Suppressor macrophage treated with lipopolysaccharide for 4 hours (primary cell): Measurements from ENCODE around the gene MTA3.
A peak's percentile ranks its signal among the peaks of the same experiment; 100 is the strongest.

Experiments
- DNase-seq: peaks from one replicate; pipeline ENCODE4 v3.0.0-alpha.2; 2020

MTA3 gene

DNA sequence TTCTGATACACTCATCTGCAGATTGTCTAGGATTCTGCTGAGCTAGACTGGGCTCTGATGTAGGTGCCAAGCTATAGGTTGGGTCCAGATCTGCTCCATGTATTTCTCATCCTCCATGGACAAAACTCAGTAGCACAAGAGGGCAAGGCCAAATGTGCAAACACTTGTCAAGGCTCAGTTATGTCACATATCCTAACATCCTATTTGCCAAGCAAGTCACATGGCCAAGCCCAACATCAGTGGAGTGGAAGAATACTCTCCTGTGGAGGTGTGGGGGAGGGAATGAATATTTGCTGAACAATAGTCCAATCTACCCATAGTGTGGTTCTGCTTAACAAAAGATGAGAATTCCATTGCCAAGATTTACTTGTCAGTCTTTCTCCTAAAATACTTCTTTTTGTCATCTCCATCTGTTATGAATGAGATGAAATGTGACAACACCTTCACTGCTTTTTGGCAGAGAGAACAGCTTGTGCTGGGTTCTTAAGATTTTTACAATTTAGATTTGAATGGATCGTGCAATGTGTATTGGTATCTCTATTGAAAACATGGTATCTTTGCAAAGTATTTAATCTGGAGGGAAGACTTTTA, 105.7 kb downstream of the MTA3 start:
- no peak for DNase-seq

DNA sequence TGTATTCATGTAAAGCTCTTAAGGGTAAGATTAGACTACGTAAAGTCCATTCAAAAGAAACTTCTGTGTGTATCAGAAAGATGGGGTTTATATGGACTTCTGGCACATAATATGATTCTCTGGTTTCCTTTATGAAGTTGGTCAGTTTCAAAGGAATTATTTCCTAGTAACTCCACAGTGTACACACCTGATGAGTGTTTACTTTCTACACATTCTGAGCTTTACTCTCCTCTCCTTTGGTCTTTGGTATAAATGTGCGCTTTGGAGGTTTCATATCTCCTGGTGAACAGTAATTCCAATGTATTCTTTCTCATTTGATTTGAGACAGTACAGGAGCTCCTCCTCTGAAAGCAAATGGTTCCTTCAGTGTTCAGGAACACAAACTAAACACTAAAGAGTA, 107.4 kb downstream of the MTA3 start:
- no peak for DNase-seq

DNA sequence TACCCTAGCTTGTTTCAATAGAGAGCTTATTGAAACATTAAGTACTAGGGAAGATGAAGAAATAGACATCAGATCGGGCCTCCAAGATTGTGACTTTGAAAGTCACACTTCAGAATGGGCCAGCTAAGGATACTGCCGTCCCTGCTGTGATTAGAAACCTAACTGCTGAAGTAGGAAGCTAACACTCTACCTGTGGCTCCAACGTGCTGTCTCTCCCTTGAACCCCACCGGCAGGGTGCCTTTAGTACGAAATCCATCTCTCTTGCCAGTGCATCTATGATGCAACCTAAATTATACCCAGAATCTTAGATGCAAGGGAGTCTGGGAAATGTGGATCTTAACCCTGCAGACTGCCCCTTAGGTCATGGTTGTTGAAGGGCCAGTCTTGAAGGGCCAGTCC, 116.9 kb downstream of the MTA3 start:
- no peak for DNase-seq

DNA sequence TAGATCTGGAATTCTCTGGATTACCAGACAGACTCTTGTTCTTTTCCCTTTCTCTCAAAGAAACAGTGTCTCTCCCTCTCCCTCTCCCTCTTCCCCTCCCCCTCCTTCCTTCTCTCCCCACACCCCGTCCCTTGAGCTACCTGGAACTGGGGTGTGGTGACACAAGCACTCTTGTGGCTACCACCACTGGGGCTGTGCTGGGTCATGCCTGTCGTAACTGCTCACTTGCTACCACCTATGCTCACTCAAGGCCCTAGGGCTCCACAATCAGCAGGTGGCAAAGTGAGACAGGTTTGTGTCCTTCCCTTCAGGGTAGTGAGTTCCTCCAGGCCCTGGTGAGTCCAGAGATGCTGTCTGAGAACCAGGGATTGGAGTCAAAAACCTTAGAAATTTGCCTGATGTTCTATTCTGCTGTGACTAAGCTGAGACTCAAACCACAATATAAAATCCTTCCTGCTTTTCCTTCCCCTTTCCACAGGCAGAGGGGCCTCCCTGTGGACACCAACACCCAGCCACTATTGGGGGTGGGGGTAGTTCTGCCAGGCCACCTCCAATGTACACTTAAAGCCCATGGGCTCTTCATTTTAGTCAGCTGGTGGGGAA, 124.7 kb downstream of the MTA3 start:
- peak; percentile 51 for DNase-seq

DNA sequence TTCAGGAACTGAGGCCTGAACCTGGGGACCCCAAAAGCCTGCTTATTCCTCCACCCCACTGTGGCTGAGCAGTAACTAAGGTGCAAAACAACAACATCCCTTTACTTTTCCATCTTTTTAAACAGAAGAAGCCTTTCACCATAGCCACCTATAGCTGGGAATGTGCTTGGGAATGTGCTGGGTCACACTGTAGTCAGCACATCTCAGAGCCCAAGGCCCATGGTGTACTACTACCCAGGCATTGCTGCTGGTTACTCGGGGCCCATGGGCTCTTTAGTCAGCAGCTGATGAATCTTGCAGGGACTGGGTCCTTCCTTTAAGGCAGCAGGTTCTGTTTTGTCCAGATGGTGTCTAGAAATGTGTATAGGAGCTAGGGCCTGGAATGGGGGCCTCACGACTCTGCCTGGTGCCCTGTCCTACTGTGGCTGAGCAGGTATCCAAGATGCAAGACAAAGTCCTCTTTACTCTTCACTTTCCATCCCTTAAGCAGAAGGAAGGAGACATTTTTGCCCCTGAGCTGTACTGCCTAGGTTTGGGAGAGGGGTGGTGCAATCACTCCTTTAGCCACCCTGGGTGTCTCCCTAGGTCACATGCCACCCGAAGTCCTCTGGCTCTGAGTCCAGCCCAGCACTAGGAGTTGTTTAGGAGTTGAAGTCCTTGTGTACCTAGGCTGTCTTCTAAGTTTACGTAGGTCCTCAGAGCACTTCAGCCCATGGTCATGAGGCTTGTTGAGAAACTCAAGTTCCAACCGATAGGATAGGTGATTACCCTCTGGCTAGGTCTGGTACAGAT, 125.5 kb downstream of the MTA3 start:
- peak; percentile 19 for DNase-seq

DNA sequence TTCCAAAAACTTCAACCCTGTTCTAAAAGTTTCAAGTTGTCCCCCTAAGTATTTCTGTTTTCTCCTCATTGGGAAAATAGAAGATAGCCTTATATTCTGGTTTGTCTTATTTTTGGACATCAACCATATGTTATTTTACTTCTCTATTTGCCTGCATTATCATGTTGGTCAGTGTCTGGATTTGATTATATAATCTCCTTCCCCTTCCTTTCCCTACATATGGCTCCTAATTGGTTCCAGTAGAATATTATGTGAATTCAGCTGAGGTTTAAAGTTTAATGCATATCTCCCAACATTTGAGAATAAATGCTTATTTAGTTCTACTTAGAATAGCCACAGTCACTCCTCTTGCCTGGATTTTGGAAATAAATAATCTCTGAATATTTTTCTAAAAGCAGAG, 128.6 kb downstream of the MTA3 start:
- DNase-seq: no peak

DNA sequence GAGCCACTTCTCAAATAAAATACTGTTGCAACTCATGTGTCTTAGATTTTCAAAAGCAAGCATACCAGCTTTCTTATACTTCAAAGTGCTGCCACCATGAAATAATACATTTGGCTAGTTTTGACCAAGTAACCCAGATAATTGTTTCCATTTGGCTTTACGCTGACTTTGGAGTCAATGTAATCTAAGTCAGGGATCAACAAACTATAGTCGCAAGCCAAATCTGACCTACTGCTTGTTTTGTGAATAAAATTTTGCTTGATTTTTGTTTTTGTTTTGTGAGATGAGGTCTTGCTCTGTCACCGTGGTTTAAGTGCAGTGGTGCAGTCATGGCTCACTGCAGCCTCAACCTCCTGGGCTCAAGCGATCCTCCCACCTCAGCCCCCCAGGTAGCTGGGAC, 130.5 kb downstream of the MTA3 start:
- no peak for DNase-seq

DNA sequence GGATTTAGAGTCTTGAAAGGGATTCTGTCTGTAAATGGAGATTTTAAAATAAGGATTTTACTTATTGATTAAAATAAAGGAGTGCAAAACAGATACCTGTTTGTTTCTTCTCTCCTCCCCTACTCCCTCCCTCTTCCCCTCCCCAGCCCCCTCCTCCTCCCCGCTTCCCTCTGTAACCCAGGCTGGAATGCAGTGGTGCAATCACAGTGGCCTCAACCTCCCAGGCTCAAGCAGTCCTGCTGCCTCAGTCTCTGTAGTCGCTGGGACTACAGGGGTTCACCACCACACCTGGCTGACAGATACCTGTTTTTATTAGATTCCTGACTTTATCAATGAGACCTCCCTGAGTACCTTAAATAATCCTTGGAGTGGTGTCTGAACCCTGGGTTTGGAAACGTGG, 138.4 kb downstream of the MTA3 start:
- DNase-seq: no peak

DNA sequence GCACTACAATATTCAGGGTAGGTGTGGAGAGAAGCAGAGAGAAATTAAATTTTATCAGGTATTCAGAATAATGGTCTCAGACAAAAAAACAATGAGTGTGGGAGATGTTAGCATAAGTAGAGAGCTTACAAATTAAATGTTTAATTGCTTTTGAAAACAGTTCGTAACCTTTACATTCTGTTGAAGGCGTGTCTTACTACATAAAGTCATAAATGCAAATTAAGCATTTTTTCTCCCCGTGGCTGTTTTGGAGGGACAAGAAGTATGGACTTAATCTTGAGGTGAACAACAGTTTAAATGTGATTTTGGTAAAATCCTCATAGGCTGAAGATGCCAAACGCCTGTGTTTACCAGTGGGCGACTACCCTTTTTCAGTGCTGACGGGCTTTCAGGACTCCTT, 139.7 kb downstream of the MTA3 start:
- no peak for DNase-seq

DNA sequence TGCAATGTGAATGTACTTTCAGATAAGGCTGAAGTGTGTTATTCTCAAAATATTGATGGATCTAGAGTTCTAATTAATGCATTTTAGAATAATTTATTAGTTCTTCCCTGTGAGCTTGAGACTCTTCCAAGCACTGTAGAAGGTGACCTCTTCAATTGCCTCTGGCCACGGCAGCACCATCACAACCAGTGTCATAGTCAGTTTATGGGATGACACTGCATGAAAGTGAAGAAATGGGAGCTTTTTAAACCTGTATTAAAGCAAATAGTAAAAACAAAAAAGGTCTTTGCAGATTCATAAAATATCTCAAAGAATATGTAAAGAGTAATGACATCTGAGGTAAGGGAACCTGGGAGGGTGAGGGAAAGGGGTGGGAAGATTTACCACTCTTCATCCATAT, 143.5 kb downstream of the MTA3 start:
- DNase-seq: no peak

DNA sequence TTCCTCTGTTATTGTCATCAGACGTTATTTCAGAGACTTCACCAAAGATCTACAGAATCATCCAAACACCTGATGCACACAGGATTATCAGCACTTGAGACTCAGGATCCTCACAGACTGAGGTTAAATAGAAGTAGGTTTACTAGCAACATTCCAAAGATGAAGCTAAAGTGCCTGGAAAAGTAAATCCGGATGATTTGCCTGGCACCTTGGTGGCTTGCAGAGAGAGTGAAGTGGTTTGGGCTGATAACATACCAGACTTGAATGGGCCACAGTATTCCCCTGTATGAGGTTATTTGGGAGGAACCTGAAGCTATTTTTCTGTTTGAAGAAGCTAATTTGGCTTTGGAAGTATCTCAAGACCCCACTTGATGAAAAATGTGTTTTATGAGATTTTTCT, 144.5 kb downstream of the MTA3 start:
- no peak for DNase-seq

DNA sequence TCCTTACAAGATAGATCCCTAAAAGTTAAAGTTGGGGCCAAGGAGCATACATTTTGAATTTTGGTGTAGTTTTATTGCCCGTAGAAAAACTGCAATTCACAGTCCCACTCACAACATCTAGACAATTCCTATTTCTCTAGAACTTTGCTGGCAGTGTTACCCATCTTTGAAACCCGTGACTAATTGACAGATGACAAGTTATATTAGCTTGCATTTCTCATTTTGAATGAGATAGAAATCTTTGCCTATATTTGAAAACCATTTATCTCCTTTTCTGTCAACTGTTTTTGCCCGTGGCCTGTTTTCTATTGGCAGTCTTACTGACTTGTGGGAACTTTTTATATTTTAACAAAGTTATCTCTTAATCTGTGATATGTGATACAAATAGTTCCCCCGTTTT, 145.5 kb downstream of the MTA3 start:
- no peak for DNase-seq

DNA sequence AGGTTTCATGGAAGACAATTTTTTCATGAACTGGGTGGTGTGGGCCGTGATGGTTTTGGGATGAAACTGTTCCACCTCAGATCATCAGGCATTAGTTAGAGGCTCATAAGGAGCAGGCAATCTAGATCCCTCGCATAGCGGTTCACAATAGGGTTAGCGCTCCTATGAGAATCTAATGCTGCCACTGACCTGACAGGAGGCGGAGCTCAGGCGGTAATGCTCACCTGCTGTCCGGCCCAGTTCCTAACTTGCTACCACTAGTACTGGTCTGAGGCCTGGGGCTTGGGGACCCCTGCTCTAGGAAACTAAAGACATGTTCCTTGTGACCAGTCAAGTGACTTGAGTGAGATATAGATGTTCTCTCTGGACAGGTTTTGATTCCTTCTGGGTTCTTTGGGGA, 146.3 kb downstream of the MTA3 start:
- DNase-seq: no peak

DNA sequence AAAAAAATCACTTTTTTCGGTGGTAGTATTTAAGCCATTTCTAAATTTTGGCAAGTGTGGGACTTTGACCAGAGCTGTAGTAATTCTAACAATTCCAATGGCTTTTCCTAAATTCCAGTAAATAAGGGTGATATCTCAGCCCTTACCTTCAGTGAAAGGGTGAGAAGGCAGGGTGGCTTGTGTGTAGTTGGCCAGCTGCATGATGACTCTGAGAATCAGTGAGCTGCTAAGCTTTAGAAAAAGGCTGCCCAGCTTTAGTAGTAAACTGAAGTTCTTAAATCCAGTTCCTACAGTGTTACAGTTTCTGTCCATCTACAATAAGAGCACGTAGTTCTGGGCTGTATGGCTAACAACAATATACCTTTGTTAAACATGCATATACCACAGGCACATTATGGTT, 153.5 kb downstream of the MTA3 start:
- DNase-seq: no peak

DNA sequence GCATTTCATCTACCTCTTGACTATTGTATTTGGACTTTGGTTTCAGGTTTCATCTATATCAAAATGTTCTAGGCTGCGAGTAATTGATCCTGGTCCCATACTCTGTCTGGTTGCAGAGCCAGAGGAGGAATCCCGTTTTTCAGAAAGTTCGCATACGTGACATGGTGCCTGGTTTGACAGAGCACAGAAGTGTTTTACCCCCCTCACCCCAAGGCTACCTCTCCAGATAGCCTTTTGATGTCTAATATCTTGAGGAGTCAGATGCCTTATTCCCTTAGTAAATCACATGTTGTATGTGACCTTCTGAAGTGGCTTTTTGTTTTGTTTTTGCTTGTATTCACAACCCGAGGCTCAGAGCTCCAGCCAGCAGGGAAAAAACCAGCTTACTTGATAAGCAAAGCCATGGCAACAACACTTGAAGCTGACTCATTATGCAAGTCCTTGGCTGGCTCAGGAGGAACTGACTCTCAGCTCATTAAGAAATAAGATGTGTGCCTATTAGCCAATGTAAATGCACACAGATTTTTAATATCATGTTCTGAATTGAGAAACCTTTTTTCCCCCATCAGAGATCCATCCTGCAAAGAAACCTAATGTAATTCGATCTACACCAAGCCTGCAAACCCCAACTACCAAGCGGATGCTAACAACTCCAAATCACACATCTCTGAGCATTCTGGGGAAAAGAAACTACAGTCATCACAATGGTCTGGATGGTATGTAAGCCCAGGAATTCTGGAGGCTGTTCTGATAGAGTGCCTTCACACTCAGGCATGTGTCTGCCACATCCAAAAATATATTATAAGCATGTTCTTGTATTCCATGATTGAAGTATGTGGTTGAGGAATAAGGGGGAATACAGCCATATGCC, 154.1 kb downstream of the MTA3 start:
- DNase-seq: peak; percentile 96

DNA sequence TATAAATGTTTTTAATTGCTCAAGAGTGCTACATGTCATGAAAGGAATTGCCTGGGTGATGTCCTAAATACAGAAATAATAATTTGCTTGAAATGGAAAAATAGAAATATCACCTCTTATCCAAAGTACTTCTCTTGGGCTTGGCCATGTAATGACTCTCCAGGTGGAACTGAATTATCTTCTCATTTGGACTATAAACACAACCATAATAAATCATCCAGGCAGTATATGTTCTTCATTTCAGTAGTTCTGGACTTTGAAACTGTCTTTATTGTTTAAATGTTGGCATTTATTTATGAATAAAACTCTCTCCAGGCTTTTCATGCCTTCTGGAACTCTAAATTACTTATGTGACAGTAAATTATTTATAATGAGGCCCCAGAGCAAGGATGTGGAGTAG, 155.0 kb downstream of the MTA3 start:
- no peak for DNase-seq

DNA sequence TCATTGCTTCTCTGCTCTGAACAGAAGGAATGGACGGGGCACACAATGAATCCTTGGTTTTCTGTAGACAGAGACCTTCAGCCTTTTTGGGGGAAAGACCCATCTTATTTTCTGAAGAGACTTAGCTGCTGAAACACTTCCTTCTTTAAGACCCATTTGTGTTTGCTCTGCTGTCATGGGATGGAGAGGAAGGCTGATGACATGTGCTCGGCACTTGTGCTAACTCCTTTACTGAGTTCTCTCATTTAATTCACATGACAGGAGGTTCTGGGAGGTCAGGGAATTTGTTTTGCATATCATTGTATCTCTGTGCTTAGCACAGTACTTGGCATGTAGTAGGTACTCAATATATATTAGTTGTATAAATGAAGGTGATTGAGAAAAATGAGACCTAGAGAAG, 156.5 kb downstream of the MTA3 start:
- DNase-seq: peak; percentile 71

DNA sequence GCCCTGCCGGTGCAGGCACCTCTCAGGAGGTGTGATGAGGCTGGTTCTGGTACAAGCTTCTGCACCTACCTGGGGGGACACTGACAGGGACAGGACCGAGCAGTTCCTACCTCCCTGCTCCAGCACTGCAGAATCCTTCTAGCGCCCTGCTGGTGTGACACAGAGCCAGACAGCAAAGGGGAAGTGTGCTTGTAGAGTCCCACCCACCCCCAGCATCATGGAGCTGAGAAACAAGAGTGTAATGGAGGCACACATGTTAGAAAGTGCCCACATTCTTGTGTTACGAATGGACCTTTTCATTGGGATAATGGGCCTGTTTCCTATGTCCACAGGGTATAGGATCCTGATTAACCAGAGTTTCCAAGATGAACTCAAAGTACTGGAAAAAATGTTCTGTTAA, 157.2 kb downstream of the MTA3 start:
- DNase-seq: peak; percentile 71

DNA sequence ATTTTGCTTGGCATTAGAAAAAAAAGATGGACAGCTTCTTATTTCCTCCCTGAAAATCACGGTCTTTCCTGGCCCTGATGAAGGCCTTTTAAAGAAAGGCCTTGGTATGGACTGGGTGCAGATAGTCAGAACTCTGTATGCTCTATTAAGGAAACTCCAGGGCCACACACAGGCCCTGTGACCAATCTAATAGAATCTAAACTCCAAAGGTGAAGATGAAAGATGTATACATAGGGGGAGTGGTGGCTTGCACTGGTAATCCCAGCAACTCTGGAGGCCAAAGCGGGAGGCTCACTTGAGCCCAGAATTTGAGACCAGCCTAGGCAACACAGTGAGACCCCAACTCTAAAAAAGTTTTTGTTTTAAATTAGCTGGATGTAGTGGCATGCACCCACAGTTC, 158.2 kb downstream of the MTA3 start:
- DNase-seq: no peak

DNA sequence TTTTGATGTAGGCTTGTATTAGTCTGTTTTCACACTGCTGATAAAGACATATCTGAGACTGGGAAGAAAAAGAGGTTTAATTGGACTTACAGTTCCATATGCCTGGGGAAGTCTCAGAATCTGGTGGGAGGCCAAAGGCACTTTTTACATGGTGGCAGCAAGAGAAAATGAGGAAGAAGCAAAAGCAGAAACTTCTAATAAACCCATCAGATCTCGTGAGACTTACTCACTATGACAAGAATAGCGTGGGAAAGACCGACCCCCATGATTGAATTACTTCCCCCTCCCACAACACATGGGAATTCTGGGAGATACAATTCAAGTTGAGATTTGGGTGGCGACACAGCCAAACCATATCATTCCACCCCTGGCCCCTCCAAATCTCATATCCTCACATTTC, 162.9 kb downstream of the MTA3 start:
- peak; percentile 45 for DNase-seq

DNA sequence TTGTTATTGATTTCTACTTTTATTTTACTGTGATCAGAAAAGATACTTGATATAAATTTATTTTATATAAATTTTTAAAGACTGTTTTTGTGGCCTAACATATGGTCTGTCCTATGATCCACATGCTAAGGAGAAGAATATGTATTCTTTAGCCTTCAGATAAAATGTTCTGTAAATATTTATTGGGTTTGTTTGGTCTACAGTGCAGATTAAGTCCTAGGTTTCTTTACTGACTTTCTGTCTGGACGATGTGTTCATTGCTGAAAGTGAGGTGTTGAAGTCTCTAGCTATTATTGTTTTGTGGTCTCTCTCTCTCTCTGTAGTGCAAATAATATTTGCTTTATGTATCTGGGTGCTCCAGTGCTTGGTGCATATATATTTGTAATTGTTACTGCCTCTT, 165.4 kb downstream of the MTA3 start:
- DNase-seq: no peak

DNA sequence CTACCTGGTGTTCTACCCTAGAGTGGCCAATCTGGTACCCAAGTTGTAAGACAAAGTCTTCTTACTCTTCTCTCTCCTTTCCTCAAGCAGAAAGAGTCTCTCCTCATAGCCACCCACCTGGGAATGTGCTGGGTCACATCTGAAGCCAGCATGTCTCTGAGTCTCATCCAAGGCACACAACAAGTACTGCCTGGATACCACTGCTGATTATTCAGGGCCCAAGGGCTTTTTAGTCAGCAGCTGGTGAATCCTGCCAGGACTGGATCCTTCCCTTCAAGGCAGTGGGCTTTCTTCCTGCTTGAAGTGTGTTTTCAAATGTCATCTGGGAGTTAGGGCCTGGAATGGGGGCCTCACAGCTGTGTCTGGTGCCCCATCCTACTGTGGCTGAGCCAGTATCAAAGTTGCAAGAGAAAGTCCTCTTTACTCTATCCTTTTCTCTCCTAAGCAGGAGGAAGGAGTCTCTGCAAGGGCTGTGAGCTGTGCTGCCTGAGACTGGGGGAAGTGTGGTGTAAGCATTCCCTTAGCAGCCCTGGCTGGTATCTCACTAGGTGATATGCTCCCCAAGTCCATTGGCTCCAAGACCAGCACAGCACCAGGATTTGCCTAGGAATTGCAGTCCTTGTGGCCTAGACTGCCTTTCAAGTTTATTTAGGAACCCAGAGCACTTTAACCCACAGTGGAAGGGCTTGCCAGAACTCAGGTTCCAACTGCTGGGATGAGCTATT, 168.3 kb downstream of the MTA3 start:
- no peak for DNase-seq

DNA sequence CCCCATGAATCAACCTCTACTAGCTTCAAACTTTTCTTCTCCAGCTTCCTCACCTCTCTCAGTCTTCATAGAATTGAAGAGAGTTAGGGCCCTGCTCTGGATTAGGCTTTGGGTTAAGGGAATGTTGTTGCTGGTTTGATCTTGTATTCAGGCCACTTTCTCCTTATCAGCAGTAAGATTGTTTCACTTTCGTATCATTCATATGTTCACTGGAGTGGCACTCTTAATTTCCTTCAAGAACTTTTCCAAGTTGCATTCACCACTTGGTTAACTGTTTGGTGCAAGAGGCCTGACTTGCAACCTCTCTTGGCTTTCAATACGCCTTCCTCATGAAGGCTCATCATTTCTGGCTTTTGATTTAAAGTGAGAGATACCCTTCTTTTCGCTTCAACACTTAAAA, 172.7 kb downstream of the MTA3 start:
- DNase-seq: no peak
